GM12878 (cell line): ENCODE data around the gene MBD2.

Source experiments
- BHLHE40 ChIP-seq, 2 experiments: fragments of 450-650 bp in 1 of 2; IDR thresholded peaks; 2 replicates each; pipeline ENCODE4 v1.6.1; 2011 to 2017; ENCODE audit warnings: low read depth in 2 of 2, borderline replicate concordance in 1 of 2, improper control_type of control experiment in 1 of 2, low read length in 1 of 2, mild to moderate bottlenecking in 1 of 2
- CBX5 ChIP-seq: sonication (generic); IDR thresholded peaks from 2 replicates; pipeline ENCODE4 v1.6.1; 2016; ENCODE audit warnings: low read depth, moderate library complexity, mild to moderate bottlenecking, inconsistent platforms
- EZH2 ChIP-seq: IDR thresholded peaks from 2 replicates; pipeline ENCODE4 v1.6.1; 2012; ENCODE audit warnings: low read depth, mild to moderate bottlenecking, control low read depth, inconsistent platforms, low read length, borderline replicate concordance; ENCODE audit not compliant: control insufficient read depth
- GABPA ChIP-seq: IDR thresholded peaks from 2 replicates; pipeline ENCODE4 v1.6.1; 2014; ENCODE audit warnings: antibody characterized with exemption, low read depth, mild to moderate bottlenecking, inconsistent platforms
- IRF4 ChIP-seq: IDR thresholded peaks from 2 replicates; pipeline ENCODE4 v1.6.1; 2011; ENCODE audit warnings: low read depth, low read length
- NFXL1 ChIP-seq: fragments of 450-650 bp; IDR thresholded peaks from 2 replicates; pipeline ENCODE4 v1.6.1; 2017; ENCODE audit warnings: antibody characterized with exemption, mild to moderate bottlenecking, borderline replicate concordance
- RAD21 ChIP-seq: IDR thresholded peaks from 2 replicates; pipeline ENCODE4 v1.6.1; 2011; ENCODE audit warnings: mild to moderate bottlenecking, low read depth, low read length, moderate library complexity; ENCODE audit not compliant: insufficient read depth
- SMC3 ChIP-seq: IDR thresholded peaks from 2 replicates; pipeline ENCODE4 v1.6.1; 2011; ENCODE audit warnings: low read length, improper control_type of control experiment, borderline replicate concordance
- TF ChIP-seq, protein P1 (sequence below), 3 experiments: IDR thresholded peaks in 2 of 3; conservative IDR thresholded peaks in 1 of 3; 2 replicates each; pipeline ENCODE4 v1.5.1; 2011; ENCODE audit warnings: low read depth in 3 of 3, low read length in 3 of 3, mild to moderate bottlenecking in 3 of 3, control low read depth in 2 of 3, moderate library complexity in 2 of 3, inconsistent platforms in 1 of 3, mixed read lengths in 1 of 3; ENCODE audit not compliant: control insufficient read depth in 2 of 3, insufficient read depth in 1 of 3; ENCODE audit errors: extremely low read depth in 1 of 3
- TF ChIP-seq, protein P2 (sequence below): fragments of 450-650 bp; IDR thresholded peaks from 2 replicates; pipeline ENCODE4 v1.6.1; 2017; ENCODE audit warnings: borderline replicate concordance

DNA sequence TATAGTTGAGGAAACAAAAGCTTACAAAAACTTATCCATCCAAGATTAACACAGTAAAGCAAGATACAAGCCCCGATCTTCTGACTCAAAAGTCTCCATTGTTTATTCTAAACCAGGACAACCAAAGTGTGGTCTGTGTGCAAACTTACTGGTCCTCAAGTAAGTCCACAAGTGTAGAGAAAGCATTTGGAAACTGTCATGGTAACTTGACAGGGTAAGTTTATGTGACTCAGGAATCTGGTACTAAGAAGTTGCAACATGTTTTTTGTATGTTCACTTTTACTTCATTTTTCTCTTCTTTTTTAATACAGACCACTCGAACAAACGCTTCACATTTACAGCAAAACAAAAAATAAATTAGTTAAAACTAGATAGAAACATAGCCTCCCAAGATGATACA, 9.4 kb downstream of the MBD2 start:
- TF ChIP-seq EZH2 (no peak), CBX5 (no peak), GABPA (no peak), IRF4 (no peak), SMC3 (no peak), RAD21 (no peak), BHLHE40 (IDR thresholded peaks at IDR 0.05; ENCODE audit: borderline replicate concordance in 1 of 2, low read depth in 2 of 2, low read length in 1 of 2) (no peak), NFXL1 (no peak)
- TF ChIP-seq, protein P1, sequence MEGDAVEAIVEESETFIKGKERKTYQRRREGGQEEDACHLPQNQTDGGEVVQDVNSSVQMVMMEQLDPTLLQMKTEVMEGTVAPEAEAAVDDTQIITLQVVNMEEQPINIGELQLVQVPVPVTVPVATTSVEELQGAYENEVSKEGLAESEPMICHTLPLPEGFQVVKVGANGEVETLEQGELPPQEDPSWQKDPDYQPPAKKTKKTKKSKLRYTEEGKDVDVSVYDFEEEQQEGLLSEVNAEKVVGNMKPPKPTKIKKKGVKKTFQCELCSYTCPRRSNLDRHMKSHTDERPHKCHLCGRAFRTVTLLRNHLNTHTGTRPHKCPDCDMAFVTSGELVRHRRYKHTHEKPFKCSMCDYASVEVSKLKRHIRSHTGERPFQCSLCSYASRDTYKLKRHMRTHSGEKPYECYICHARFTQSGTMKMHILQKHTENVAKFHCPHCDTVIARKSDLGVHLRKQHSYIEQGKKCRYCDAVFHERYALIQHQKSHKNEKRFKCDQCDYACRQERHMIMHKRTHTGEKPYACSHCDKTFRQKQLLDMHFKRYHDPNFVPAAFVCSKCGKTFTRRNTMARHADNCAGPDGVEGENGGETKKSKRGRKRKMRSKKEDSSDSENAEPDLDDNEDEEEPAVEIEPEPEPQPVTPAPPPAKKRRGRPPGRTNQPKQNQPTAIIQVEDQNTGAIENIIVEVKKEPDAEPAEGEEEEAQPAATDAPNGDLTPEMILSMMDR (IDR thresholded peaks at IDR 0.05 in 2 of 3, conservative IDR thresholded peaks at IDR 0.05 in 1 of 3; ENCODE audit: control insufficient read depth in 2 of 3, extremely low read depth in 1 of 3, insufficient read depth in 1 of 3, low read depth in 3 of 3, low read length in 3 of 3) = no peak
- TF ChIP-seq, protein P2, sequence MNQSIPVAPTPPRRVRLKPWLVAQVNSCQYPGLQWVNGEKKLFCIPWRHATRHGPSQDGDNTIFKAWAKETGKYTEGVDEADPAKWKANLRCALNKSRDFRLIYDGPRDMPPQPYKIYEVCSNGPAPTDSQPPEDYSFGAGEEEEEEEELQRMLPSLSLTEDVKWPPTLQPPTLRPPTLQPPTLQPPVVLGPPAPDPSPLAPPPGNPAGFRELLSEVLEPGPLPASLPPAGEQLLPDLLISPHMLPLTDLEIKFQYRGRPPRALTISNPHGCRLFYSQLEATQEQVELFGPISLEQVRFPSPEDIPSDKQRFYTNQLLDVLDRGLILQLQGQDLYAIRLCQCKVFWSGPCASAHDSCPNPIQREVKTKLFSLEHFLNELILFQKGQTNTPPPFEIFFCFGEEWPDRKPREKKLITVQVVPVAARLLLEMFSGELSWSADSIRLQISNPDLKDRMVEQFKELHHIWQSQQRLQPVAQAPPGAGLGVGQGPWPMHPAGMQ = no peak
